Stimulated activated CD8-positive, alpha-beta memory T cell treated with anti-CD3 and anti-CD28 coated beads, Interleukin-7, amount 100 ng/mL, for 24 hours (primary cell): ENCODE measurements around the gene DGKH.
"Not testable (repeated sequence)": the region's sequence is repeated elsewhere in the genome, so short reads cannot be mapped to it uniquely, and the experiment has no call there.

Source experiments
- DNase-seq: peaks from one replicate; pipeline ENCODE4 v3.0.0-alpha.2; 2020; ENCODE audit warnings: low read depth

DGKH gene

GRCh38 chr13:42070599-42070998 lies 22.2 kb downstream of the DGKH start:
- not testable (repeated sequence) for DNase-seq

- not testable (repeated sequence) for DNase-seq
Observed at GRCh38 chr13:42071179-42071578, 22.7 kb downstream of the DGKH start.

- DNase-seq, result no peak
Observed at GRCh38 chr13:42071672-42072419, 23.4 kb downstream of the DGKH start.

- DNase-seq, result no peak
Observed at GRCh38 chr13:42073683-42074082, 25.2 kb downstream of the DGKH start.

GRCh38 chr13:42075517-42075916 lies 27.1 kb downstream of the DGKH start:
- no peak for DNase-seq

- DNase-seq, result no peak
Observed at GRCh38 chr13:42076309-42076713, 27.9 kb downstream of the DGKH start.

- no peak for DNase-seq
Observed at GRCh38 chr13:42078128-42078808, 29.8 kb downstream of the DGKH start.

- DNase-seq, result no peak
Observed at GRCh38 chr13:42083138-42083770, 34.8 kb downstream of the DGKH start.

- DNase-seq, result no peak
Observed at GRCh38 chr13:42084722-42085121, 36.3 kb downstream of the DGKH start.

GRCh38 chr13:42086582-42086981 lies 38.1 kb downstream of the DGKH start:
- DNase-seq, result no peak

- DNase-seq, result no peak
Observed at GRCh38 chr13:42094516-42095040, 46.1 kb downstream of the DGKH start.

- DNase-seq, result not testable (repeated sequence)
Observed at GRCh38 chr13:42096222-42096621, 47.8 kb downstream of the DGKH start.

- DNase-seq, result no peak
Observed at GRCh38 chr13:42099962-42100675, 51.7 kb downstream of the DGKH start.

- DNase-seq, result no peak
Observed at GRCh38 chr13:42100960-42101359, 52.5 kb downstream of the DGKH start.

GRCh38 chr13:42101821-42102585 lies 53.6 kb downstream of the DGKH start:
- no peak for DNase-seq

GRCh38 chr13:42102961-42103865 lies 54.8 kb downstream of the DGKH start:
- DNase-seq, result no peak

- no peak for DNase-seq
Observed at GRCh38 chr13:42106998-42107397, 58.5 kb downstream of the DGKH start.

- no peak for DNase-seq
Observed at GRCh38 chr13:42107421-42107820, 59.0 kb downstream of the DGKH start.

GRCh38 chr13:42108217-42108616 lies 59.8 kb downstream of the DGKH start:
- DNase-seq, result no peak

- no peak for DNase-seq
Observed at GRCh38 chr13:42109957-42110356, 61.5 kb downstream of the DGKH start.
